Hepatocyte (in vitro differentiated cells): ENCODE results near the gene METAP1D. TPM values are rescaled to one million over a fixed set of nuclear protein-coding genes. Genes with fewer than 3 reads are reported as not detected.

Experiments
- DNase-seq: peaks from one replicate; pipeline ENCODE4 v3.0.0-alpha.2; 2016; ENCODE audit warnings: low spot score
- H2AFZ ChIP-seq: fragments of 200-600 bp; sonication (generic); 2 replicates; pipeline ENCODE4 v1.6.0; 2016; ENCODE audit warnings: antibody characterized with exemption, mild to moderate bottlenecking
- H3K27ac ChIP-seq: fragments of 200-600 bp; sonication (generic); 2 replicates; pipeline ENCODE4 v1.5.1; 2016; ENCODE audit warnings: mild to moderate bottlenecking
- H3K27me3 ChIP-seq: fragments of 200-600 bp; sonication (generic); 2 replicates; pipeline ENCODE4 v1.6.1; 2016
- H3K36me3 ChIP-seq: fragments of 200-600 bp; sonication (generic); replicated peaks from 2 replicates; pipeline ENCODE4 v1.5.1; 2016; ENCODE audit warnings: low read depth; ENCODE audit not compliant: insufficient read depth
- H3K4me1 ChIP-seq: fragments of 200-600 bp; sonication (generic); 2 replicates; pipeline ENCODE4 v1.5.1; 2016; ENCODE audit warnings: mild to moderate bottlenecking, moderate library complexity; ENCODE audit not compliant: insufficient read depth
- H3K4me2 ChIP-seq: fragments of 200-600 bp; sonication (generic); 2 replicates; pipeline ENCODE4 v1.6.0; 2016
- H3K4me3 ChIP-seq: fragments of 200-600 bp; sonication (generic); 2 replicates; pipeline ENCODE4 v1.5.1; 2016; ENCODE audit warnings: mild to moderate bottlenecking
- H3K79me2 ChIP-seq: fragments of 200-600 bp; sonication (generic); 2 replicates; pipeline ENCODE4 v1.6.0; 2017; ENCODE audit warnings: mild to moderate bottlenecking
- H3K9me2 ChIP-seq: fragments of 200-600 bp; sonication (generic); replicated peaks from 2 replicates; pipeline ENCODE4 v1.6.0; 2017; ENCODE audit warnings: mild to moderate bottlenecking; ENCODE audit not compliant: insufficient read depth
- H3K9me3 ChIP-seq: fragments of 200-600 bp; sonication (generic); 2 replicates; pipeline ENCODE4 v1.5.1; 2016; ENCODE audit warnings: low read depth, mild to moderate bottlenecking
- H4K20me1 ChIP-seq: fragments of 200-600 bp; sonication (generic); 2 replicates; pipeline ENCODE4 v1.6.0; 2016; ENCODE audit warnings: mild to moderate bottlenecking; ENCODE audit not compliant: insufficient read depth, poor library complexity, severe bottlenecking
- CTCF ChIP-seq: fragments of 200-600 bp; sonication (generic); IDR thresholded peaks from 2 replicates; pipeline ENCODE4 v1.5.1; 2016; ENCODE audit warnings: antibody characterized with exemption, mild to moderate bottlenecking; ENCODE audit not compliant: poor library complexity
- EZH2 ChIP-seq: fragments of 200-600 bp; sonication (generic); IDR thresholded peaks from 2 replicates; pipeline ENCODE4 v1.6.1; 2016; ENCODE audit warnings: antibody characterized with exemption, mild to moderate bottlenecking, borderline replicate concordance
- EZH2phosphoT487 ChIP-seq: fragments of 200-600 bp; sonication (generic); IDR thresholded peaks from one replicate; pipeline ENCODE4 v1.6.1; 2018; ENCODE audit warnings: antibody characterized with exemption, mild to moderate bottlenecking, low read depth, moderate library complexity; ENCODE audit not compliant: unreplicated experiment, severe bottlenecking
- WGBS: methylation state at CpG from one replicate; pipeline ENCODE4 v1.1.6; 2016; ENCODE audit warnings: low lambda C conversion rate; ENCODE audit errors: missing lambda C conversion rate; 5-methylcytosine and 5-hydroxymethylcytosine counted together
- polyA plus RNA-seq: library from polyadenylated mRNA; unstranded; fragments of >200 nt; fragmentation: Nextera tagmentation; extraction: Ambion mirVana; gene quantifications from 2 replicates; pipeline ENCODE4 v1.2.1, GENCODE V29; 2016
- total RNA-seq: library from RNA; depleted of rRNA; stranded (reverse); fragments of >200 nt; gene quantifications from 2 replicates; pipeline ENCODE4 v1.2.3, GENCODE V29; 2014

Gene METAP1D
- total and polyA plus RNA-seq, 2 experiments from 2014 or later = 2.8 to 6.0 TPM

GRCh38 chr2:172091000-172091641, 91.4 kb downstream of the METAP1D start:
- Histone ChIP-seq H3K36me3 (no peaks in the 10 kb centered on the region), H3K79me2 (no peaks in the 10 kb centered on the region), H3K4me2 (no peak overlapping the region), H3K27me3 (peaks cover 100% of the 10 kb centered on the region), H3K27ac (no peak overlapping the region), H3K9me3 (no peaks in the 10 kb centered on the region), H3K4me1 (peaks cover 21% of the 10 kb centered on the region), H3K4me3 (no peak overlapping the region), H4K20me1 (no peaks in the 10 kb centered on the region), H3K9me2 (no peaks in the 10 kb centered on the region), H2AFZ (no peak overlapping the region)
- no peak for DNase-seq
- 16% methylated on average over 12 of the region's 13 CpGs for WGBS
- no peak for TF ChIP-seq EZH2
- TF ChIP-seq EZH2phosphoT487 = peak; percentile 31

- H3K9me2 ChIP-seq = no peaks in the 10 kb centered on the region
- no peak for TF ChIP-seq EZH2phosphoT487
- peak; percentile 74 for TF ChIP-seq EZH2
- H2AFZ ChIP-seq = no peak overlapping the region
- no peak for DNase-seq
- H3K36me3 ChIP-seq = no peaks in the 10 kb centered on the region
- H3K4me2 ChIP-seq = no peak overlapping the region
- no peaks in the 10 kb centered on the region for H4K20me1 ChIP-seq
- H3K79me2 ChIP-seq = no peaks in the 10 kb centered on the region
- no peak overlapping the region for H3K27ac ChIP-seq
- H3K9me3 ChIP-seq = no peaks in the 10 kb centered on the region
- peaks cover 24% of the 10 kb centered on the region for H3K4me1 ChIP-seq
- H3K27me3 ChIP-seq = peaks cover 100% of the 10 kb centered on the region
- no peak overlapping the region for H3K4me3 ChIP-seq
- WGBS = 19% methylated on average over 11 of the region's 11 CpGs
Observed at GRCh38 chr2:172091761-172092566, 92.2 kb downstream of the METAP1D start.

- H3K79me2 ChIP-seq = no peaks in the 10 kb centered on the region
- no peaks in the 10 kb centered on the region for H4K20me1 ChIP-seq
- H3K4me1 ChIP-seq = peaks cover 28% of the 10 kb centered on the region
- H3K4me2 ChIP-seq = no peak overlapping the region
- no peaks in the 10 kb centered on the region for H3K9me2 ChIP-seq
- no peaks in the 10 kb centered on the region for H3K9me3 ChIP-seq
- H3K27ac ChIP-seq = no peak overlapping the region
- no peak for DNase-seq
- no peak overlapping the region for H2AFZ ChIP-seq
- no peaks in the 10 kb centered on the region for H3K36me3 ChIP-seq
- TF ChIP-seq EZH2phosphoT487 = peak; percentile 40
- no peak for TF ChIP-seq CTCF
- 3% methylated on average over 19 of the region's 19 CpGs for WGBS
- H3K27me3 ChIP-seq = peaks cover 100% of the 10 kb centered on the region
- no peak overlapping the region for H3K4me3 ChIP-seq
Observed at GRCh38 chr2:172092716-172093415, 93.1 kb downstream of the METAP1D start.

- DNase-seq = no peak
- H3K4me3 ChIP-seq = no peak overlapping the region
- H3K36me3 ChIP-seq = no peaks in the 10 kb centered on the region
- peak; percentile 82 for TF ChIP-seq EZH2
- no peak for TF ChIP-seq CTCF
- peak; percentile 55 for TF ChIP-seq EZH2phosphoT487
- no peak overlapping the region for H3K27ac ChIP-seq
- no peaks in the 10 kb centered on the region for H3K9me2 ChIP-seq
- peaks cover 100% of the 10 kb centered on the region for H3K27me3 ChIP-seq
- no peaks in the 10 kb centered on the region for H3K79me2 ChIP-seq
- H3K9me3 ChIP-seq = no peaks in the 10 kb centered on the region
- no peaks in the 10 kb centered on the region for H4K20me1 ChIP-seq
- H2AFZ ChIP-seq = no peak overlapping the region
- 11% methylated on average over 18 of the region's 18 CpGs for WGBS
- peak overlapping the region; percentile 93 for H3K4me2 ChIP-seq
- H3K4me1 ChIP-seq = peaks cover 28% of the 10 kb centered on the region
Observed at GRCh38 chr2:172093416-172094293, 93.9 kb downstream of the METAP1D start.
